ENCODE data around the gene PLAAT3.
"Not testable (repeated sequence)": the region's sequence is repeated elsewhere in the genome, so short reads cannot be mapped to it uniquely, and the experiment has no call there.

GRCh38 chr11:63617686-63618085 is 3.5 kb upstream of the PLAAT3 start:
- not testable (repeated sequence) for TF ChIP-seq EP300 (IDR thresholded peaks at IDR 0.05; ENCODE audit: borderline replicate concordance in 1 of 2, low read depth in 1 of 2, low read length in 1 of 2); CTCF (IDR thresholded peaks at IDR 0.05); GATA2 (CRISPR knock-in tag; IDR thresholded peaks at IDR 0.05); RAD21 (IDR thresholded peaks at IDR 0.05; ENCODE audit: low read length); USF2 (IDR thresholded peaks at IDR 0.05; ENCODE audit: borderline replicate concordance, low read depth, low read length); PBX3 (IDR thresholded peaks at IDR 0.05); NFIC (IDR thresholded peaks at IDR 0.05; ENCODE audit: borderline replicate concordance); TAF1 (IDR thresholded peaks at IDR 0.05; ENCODE audit: borderline replicate concordance, low read depth, low read length); EZH2phosphoT487 (IDR thresholded peaks at IDR 0.05; ENCODE audit: borderline replicate concordance, low read depth); CHD2 (IDR thresholded peaks at IDR 0.05; ENCODE audit: low read length, partially characterized antibody); MXI1 (IDR thresholded peaks at IDR 0.05; ENCODE audit: low read depth, low read length); GABPA (IDR thresholded peaks at IDR 0.05; ENCODE audit: low read depth); REST (IDR thresholded peaks at IDR 0.05; ENCODE audit: low read depth, low read length)
